OCI-LY7 (cell line): ENCODE measurements around the gene ADD3.

Experiments used
- EZH2phosphoT487 ChIP-seq: fragments of 200-600 bp; sonication (generic); IDR thresholded peaks from 2 replicates; pipeline ENCODE4 v1.6.1; 2018; ENCODE audit warnings: low read depth, borderline replicate concordance, mild to moderate bottlenecking, mixed run types, antibody characterized with exemption, low read length, moderate library complexity, mixed read lengths
- TF ChIP-seq, protein P1 (sequence below): fragments of 200-600 bp; sonication (generic); conservative IDR thresholded peaks from 2 replicates; pipeline ENCODE4 v1.5.1; 2014; ENCODE audit warnings: mild to moderate bottlenecking, antibody characterized with exemption, low read length, moderate library complexity, mixed read lengths

DNA sequence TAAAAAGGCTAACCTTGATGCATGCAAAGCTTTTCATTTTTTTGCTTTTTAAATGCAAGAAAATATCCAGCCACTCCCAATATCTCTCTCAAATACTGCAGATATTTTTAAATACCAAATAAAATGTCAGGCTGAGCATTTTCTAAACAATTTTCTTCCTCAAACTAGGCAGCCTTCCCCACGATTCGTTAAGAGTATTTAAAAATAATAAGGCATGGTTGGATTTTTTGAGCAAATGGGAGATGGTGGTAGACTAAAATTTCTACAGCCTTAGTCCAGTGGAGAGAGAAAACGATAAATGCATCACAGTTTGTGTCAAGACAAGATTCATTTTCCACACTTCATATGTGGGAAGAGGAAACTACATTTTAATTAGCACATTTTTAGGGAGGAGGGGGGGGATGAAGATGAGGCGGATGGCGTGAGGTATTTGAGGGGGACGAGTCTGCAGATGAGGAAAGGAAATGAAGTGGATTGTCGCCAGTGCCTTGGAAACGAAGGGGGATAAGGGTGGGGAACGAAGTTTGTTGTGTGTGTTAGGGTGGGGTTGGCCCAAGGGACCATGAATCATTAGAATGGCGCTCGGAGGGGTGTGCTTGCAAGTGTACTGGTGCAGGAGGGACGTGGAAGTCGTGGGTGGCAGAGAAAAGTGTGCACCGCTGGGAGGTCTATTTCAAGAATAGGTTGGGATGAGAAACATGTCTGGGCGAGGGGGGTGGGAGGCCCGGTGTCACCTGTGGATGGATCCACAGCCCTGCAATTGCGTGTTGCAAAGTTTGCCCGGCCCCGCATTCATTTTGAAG lies 1.2 kb upstream of the ADD3 start:
- TF ChIP-seq, protein P1, sequence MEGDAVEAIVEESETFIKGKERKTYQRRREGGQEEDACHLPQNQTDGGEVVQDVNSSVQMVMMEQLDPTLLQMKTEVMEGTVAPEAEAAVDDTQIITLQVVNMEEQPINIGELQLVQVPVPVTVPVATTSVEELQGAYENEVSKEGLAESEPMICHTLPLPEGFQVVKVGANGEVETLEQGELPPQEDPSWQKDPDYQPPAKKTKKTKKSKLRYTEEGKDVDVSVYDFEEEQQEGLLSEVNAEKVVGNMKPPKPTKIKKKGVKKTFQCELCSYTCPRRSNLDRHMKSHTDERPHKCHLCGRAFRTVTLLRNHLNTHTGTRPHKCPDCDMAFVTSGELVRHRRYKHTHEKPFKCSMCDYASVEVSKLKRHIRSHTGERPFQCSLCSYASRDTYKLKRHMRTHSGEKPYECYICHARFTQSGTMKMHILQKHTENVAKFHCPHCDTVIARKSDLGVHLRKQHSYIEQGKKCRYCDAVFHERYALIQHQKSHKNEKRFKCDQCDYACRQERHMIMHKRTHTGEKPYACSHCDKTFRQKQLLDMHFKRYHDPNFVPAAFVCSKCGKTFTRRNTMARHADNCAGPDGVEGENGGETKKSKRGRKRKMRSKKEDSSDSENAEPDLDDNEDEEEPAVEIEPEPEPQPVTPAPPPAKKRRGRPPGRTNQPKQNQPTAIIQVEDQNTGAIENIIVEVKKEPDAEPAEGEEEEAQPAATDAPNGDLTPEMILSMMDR = no peak
- no peak for TF ChIP-seq EZH2phosphoT487
